BE2C (cell line): ENCODE results near the gene ITM2A.

Experiments used
- DNase-seq: peaks from one replicate; pipeline ENCODE4 v3.0.0-alpha.2; 2020
- H3K27me3 ChIP-seq: fragments of 250-450 bp; sonication (Bioruptor Pico); 2 replicates; pipeline ENCODE4 v1.5.1; 2020; ENCODE audit warnings: mild to moderate bottlenecking
- H3K36me3 ChIP-seq: fragments of 250-450 bp; sonication (Bioruptor Pico); 2 replicates; pipeline ENCODE4 v1.5.1; 2020; ENCODE audit warnings: mild to moderate bottlenecking
- H3K4me1 ChIP-seq: fragments of 250-450 bp; sonication (Bioruptor Pico); 2 replicates; pipeline ENCODE4 v1.5.1; 2020
- H3K4me3 ChIP-seq: 2 replicates; pipeline ENCODE4 v1.5.1; 2011; ENCODE audit warnings: low read depth, low read length
- H3K9me3 ChIP-seq: fragments of 250-450 bp; sonication (Bioruptor Pico); 2 replicates; pipeline ENCODE4 v1.5.1; 2020
- TF ChIP-seq, protein P1 (sequence below): IDR thresholded peaks from 2 replicates; pipeline ENCODE4 v1.5.1; 2012; ENCODE audit warnings: mild to moderate bottlenecking, low read depth, low read length

The ITM2A gene

DNA sequence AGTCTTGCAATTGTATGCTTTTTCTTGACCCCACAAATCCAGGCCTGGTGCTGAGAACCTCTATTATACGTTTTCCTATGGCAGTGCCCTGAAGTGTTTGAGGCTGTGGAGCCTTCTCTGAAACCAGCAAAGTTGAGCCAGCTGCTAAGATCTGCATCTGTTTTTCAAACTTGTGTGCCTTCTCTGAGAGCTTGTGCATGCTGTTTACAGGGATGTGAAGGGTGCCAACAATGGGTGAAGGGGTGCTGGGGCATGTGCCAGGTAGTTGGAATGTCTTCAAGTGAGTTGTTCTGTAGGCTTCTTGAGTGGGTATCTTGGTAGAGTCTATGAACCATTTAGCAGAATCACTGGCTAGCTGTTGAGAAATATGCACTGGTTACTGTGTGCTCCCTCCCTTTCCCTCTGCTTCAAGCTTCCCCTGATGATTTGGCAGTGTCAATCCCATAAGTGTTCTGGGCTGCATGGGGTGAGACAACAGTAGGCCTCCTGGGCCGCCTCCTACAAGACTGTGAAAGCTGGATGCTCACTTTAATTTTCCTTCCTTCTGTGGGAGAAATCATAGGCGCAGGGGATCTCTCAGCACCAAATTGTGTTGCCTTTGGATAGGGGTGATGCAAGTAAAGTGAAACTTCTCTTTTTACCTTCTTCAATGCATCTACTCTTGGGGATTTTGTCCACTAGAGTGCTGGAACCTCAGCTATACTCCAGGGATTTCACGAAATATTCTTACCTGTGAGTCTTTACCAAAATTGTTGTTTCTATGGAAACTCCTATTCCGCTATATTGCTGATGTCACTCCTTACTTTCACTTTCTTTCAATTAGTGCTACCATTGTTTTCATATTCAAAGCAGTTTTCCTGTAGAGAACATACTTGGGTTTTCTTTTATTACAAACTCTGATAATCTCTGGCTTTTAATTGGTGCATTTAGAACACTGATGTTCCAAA, 30.0 kb downstream of the ITM2A start:
- no peak for DNase-seq
- no peaks in the 10 kb centered on the region for H3K27me3 ChIP-seq
- no peak overlapping the region for H3K4me3 ChIP-seq
- no peaks in the 10 kb centered on the region for H3K9me3 ChIP-seq
- TF ChIP-seq, protein P1, sequence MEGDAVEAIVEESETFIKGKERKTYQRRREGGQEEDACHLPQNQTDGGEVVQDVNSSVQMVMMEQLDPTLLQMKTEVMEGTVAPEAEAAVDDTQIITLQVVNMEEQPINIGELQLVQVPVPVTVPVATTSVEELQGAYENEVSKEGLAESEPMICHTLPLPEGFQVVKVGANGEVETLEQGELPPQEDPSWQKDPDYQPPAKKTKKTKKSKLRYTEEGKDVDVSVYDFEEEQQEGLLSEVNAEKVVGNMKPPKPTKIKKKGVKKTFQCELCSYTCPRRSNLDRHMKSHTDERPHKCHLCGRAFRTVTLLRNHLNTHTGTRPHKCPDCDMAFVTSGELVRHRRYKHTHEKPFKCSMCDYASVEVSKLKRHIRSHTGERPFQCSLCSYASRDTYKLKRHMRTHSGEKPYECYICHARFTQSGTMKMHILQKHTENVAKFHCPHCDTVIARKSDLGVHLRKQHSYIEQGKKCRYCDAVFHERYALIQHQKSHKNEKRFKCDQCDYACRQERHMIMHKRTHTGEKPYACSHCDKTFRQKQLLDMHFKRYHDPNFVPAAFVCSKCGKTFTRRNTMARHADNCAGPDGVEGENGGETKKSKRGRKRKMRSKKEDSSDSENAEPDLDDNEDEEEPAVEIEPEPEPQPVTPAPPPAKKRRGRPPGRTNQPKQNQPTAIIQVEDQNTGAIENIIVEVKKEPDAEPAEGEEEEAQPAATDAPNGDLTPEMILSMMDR, result no peak
- H3K4me1 ChIP-seq, result no peaks in the 10 kb centered on the region
- H3K36me3 ChIP-seq, result no peaks in the 10 kb centered on the region

GRCh38 chrX:79330022-79330421, 37.1 kb downstream of the ITM2A start:
- H3K27me3 ChIP-seq, result no peaks in the 10 kb centered on the region
- no peaks in the 10 kb centered on the region for H3K9me3 ChIP-seq
- H3K4me1 ChIP-seq, result no peaks in the 10 kb centered on the region
- no peak for DNase-seq
- TF ChIP-seq, protein P1, result no peak
- no peak overlapping the region for H3K4me3 ChIP-seq
- H3K36me3 ChIP-seq, result no peaks in the 10 kb centered on the region

DNA sequence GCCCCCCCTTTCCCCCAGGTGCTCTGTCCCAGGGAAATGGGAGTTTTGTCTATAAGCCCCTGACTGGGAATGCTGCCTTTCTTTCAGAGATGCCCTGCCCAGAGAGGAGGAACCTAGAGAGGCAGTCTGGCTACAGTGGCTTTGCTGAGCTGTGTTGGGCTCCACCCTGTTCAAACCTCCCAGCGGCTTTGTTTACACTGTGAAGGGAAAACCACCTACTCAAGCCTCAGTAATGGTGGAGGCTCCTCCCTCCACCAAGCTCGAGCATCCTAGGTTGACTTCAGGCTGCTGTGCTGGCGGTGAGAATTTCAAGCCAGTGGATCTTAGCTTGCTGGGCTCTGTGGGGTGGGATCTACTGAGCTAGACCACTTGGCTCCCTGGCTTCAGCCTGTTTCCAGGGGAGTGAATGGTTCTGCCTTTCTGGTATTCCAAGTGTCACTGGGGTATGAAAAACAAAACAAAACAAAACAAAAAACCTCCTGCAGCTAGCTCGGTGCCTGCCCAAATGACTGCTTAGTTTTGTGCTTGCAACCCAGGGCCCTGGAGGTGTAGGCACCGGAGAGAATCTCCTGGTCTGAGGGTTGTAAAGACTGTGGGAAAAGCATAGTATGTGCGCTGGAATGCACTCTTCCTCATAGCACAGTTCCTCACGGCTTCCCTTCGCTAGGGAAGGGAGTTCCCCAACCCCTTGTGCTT, 41.7 kb downstream of the ITM2A start:
- no peaks in the 10 kb centered on the region for H3K9me3 ChIP-seq
- H3K4me1 ChIP-seq, result no peaks in the 10 kb centered on the region
- no peaks in the 10 kb centered on the region for H3K27me3 ChIP-seq
- no peak overlapping the region for H3K4me3 ChIP-seq
- DNase-seq, result no peak
- TF ChIP-seq, protein P1, result no peak
- H3K36me3 ChIP-seq, result no peaks in the 10 kb centered on the region
